ENCODE data around the gene B3GALT4. TPM values are rescaled to one million over a fixed set of nuclear protein-coding genes. Genes with fewer than 3 reads are reported as not detected.

The B3GALT4 gene
- total and polyA plus RNA-seq, 2 of the 13 experiments (the other 11 are each of a cell fraction or from before 2014, with no cell fraction given) = 0.04 to 0.27 TPM

DNA sequence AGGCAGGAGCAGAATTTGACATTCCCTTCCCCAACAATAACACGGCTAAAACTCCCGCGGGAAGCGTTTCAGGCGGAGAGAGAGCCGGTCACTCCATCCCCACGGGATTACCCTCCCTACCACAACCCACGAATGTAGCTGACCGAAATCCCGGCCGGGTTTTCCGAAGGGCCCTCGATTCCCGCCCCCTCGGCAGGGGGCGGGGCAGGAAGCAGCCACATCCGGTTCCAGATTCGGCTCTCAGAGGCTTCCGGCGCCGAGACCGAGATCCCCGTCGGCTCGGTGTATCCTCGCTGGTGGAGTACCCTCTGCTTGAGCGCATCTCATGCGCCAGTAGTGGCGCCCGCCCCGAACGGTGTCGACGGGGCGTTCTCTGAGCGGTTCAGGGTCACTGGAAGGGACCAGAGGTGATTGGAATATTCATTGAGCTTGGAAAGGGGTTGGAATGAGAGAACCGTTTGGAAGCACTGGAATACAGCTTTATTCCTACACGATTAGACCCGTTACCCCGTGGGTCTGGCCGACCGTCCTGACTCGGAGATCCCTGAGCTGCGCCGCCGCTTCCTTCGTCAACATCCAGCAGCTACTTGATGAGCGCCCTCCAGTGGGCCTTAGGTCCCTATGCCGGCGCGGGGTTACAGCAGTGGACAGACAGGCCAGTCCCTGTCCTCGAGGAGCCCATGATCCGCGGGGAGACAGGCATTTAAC is 22.5 kb downstream of the B3GALT4 start (continued):
- TF ChIP-seq ZNF292 (CRISPR knock-in tag; IDR thresholded peaks at IDR 0.05; ENCODE audit: borderline replicate concordance, low read depth) (no peak), ARHGAP35 (CRISPR knock-in tag; IDR thresholded peaks at IDR 0.05; ENCODE audit: borderline replicate concordance) (peak; percentile 18; the same call in 1 of the 2 replicates), GATA4 (IDR thresholded peaks at IDR 0.05; ENCODE audit: borderline replicate concordance, low read depth) (0 out of 2 replicates have a peak, but pooled peaks have one; percentile 51), KDM6A (CRISPR knock-in tag; IDR thresholded peaks at IDR 0.05; ENCODE audit: low read depth) (no peak), KMT2A (CRISPR knock-in tag; IDR thresholded peaks at IDR 0.05) (peak; percentile 85), TBX2 (CRISPR knock-in tag; IDR thresholded peaks at IDR 0.05; ENCODE audit: borderline replicate concordance) (peak; percentile 63), ZNF768 (CRISPR knock-in tag; IDR thresholded peaks at IDR 0.05) (peak; percentile 66; the same call in 1 of the 2 replicates), MED8 (CRISPR knock-in tag; IDR thresholded peaks at IDR 0.05; ENCODE audit: insufficient replicate concordance) (peak; percentile 76), RBM22 (optimal IDR thresholded peaks at IDR 0.05; ENCODE audit: low read length) (peak; percentile 89), CAMTA2 (CRISPR knock-in tag; IDR thresholded peaks at IDR 0.05; ENCODE audit: borderline replicate concordance) (peak; percentile 97), ZNF143 (CRISPR knock-in tag; IDR thresholded peaks at IDR 0.05) (peak; percentile 67; the same call in 1 of the 2 replicates), ZFP82 (CRISPR knock-in tag; IDR thresholded peaks at IDR 0.05; ENCODE audit: borderline replicate concordance) (no peak), GABPB1 (CRISPR knock-in tag; IDR thresholded peaks at IDR 0.05) (peak; percentile 95)
- TF ChIP-seq, protein P1, sequence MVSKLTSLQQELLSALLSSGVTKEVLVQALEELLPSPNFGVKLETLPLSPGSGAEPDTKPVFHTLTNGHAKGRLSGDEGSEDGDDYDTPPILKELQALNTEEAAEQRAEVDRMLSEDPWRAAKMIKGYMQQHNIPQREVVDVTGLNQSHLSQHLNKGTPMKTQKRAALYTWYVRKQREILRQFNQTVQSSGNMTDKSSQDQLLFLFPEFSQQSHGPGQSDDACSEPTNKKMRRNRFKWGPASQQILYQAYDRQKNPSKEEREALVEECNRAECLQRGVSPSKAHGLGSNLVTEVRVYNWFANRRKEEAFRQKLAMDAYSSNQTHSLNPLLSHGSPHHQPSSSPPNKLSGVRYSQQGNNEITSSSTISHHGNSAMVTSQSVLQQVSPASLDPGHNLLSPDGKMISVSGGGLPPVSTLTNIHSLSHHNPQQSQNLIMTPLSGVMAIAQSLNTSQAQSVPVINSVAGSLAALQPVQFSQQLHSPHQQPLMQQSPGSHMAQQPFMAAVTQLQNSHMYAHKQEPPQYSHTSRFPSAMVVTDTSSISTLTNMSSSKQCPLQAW (CRISPR knock-in tag; IDR thresholded peaks at IDR 0.05) = peak; percentile 60; the same call in 1 of the 2 replicates
- TF ChIP-seq, protein P2, sequence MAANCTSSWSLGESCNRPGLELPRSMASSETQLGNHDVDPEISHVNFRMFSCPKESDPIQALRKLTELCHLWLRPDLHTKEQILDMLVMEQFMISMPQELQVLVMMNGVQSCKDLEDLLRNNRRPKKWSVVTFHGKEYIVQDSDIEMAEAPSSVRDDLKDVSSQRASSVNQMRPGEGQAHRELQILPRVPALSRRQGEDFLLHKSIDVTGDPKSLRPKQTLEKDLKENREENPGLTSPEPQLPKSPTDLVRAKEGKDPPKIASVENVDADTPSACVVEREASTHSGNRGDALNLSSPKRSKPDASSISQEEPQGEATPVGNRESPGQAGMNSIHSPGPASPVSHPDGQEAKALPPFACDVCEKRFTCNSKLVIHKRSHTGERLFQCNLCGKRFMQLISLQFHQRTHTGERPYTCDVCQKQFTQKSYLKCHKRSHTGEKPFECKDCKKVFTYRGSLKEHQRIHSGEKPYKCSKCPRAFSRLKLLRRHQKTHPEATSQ (CRISPR knock-in tag; IDR thresholded peaks at IDR 0.05; ENCODE audit: borderline replicate concordance) = no peak; the same call in 1 of the 2 replicates
- TF ChIP-seq, protein P3, sequence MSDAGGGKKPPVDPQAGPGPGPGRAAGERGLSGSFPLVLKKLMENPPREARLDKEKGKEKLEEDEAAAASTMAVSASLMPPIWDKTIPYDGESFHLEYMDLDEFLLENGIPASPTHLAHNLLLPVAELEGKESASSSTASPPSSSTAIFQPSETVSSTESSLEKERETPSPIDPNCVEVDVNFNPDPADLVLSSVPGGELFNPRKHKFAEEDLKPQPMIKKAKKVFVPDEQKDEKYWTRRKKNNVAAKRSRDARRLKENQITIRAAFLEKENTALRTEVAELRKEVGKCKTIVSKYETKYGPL (CRISPR knock-in tag; IDR thresholded peaks at IDR 0.05) = no peak
- TF ChIP-seq, protein P4, sequence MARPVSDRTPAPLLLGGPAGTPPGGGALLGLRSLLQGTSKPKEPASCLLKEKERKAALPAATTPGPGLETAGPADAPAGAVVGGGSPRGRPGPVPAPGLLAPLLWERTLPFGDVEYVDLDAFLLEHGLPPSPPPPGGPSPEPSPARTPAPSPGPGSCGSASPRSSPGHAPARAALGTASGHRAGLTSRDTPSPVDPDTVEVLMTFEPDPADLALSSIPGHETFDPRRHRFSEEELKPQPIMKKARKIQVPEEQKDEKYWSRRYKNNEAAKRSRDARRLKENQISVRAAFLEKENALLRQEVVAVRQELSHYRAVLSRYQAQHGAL (CRISPR knock-in tag; IDR thresholded peaks at IDR 0.05; ENCODE audit: not compliant biosample characterization) = peak; percentile 63
- TF ChIP-seq, protein P5, sequence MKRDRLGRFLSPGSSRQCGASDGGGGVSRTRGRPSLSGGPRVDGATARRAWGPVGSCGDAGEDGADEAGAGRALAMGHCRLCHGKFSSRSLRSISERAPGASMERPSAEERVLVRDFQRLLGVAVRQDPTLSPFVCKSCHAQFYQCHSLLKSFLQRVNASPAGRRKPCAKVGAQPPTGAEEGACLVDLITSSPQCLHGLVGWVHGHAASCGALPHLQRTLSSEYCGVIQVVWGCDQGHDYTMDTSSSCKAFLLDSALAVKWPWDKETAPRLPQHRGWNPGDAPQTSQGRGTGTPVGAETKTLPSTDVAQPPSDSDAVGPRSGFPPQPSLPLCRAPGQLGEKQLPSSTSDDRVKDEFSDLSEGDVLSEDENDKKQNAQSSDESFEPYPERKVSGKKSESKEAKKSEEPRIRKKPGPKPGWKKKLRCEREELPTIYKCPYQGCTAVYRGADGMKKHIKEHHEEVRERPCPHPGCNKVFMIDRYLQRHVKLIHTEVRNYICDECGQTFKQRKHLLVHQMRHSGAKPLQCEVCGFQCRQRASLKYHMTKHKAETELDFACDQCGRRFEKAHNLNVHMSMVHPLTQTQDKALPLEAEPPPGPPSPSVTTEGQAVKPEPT (CRISPR knock-in tag; IDR thresholded peaks at IDR 0.05; ENCODE audit: low read depth) = peak; percentile 85; the same call in 1 of the 2 replicates
- TF ChIP-seq, protein P6, sequence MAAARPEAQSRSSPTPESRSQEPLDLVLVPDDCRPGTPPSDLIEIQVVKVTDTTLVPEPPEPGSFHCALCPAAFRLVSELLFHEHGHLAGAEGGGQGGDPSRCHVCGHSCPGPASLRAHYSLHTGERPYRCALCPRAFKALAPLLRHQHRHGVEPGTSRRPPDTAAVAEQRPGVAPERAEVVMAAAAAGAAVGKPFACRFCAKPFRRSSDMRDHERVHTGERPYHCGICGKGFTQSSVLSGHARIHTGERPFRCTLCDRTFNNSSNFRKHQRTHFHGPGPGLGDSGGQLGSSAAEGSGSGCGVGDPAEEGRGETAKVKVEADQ (CRISPR knock-in tag; IDR thresholded peaks at IDR 0.05; ENCODE audit: borderline replicate concordance) = peak; percentile 62; the same call in 1 of the 2 replicates
